ENCODE measurements around the gene MICALL2.

MICALL2 gene

GRCh38 chr7:1423264-1423811 is 35.9 kb downstream of the MICALL2 start:
- no peak overlapping the region for H3K4me3 ChIP-seq (replicated peaks; ENCODE audit: low read depth, low read length)
- no peak for DNase-seq (ENCODE audit: extremely low read depth, low read depth)
- no peak for TF ChIP-seq CTCF (IDR thresholded peaks at IDR 0.05; ENCODE audit: low read depth, low read length, missing control alignments)

GRCh38 chr7:1422512-1423263 is 36.6 kb downstream of the MICALL2 start:
- no peak for TF ChIP-seq CTCF (IDR thresholded peaks at IDR 0.05; ENCODE audit: low read depth, low read length, missing control alignments)
- DNase-seq (ENCODE audit: extremely low read depth, low read depth) = no peak
- no peak overlapping the region for H3K4me3 ChIP-seq (replicated peaks; ENCODE audit: low read depth, low read length)

- TF ChIP-seq CTCF (IDR thresholded peaks at IDR 0.05; ENCODE audit: low read depth, low read length, missing control alignments) = no peak
- no peak for DNase-seq (ENCODE audit: extremely low read depth, low read depth)
- no peak overlapping the region for H3K4me3 ChIP-seq (replicated peaks; ENCODE audit: low read depth, low read length)
Observed at GRCh38 chr7:1421946-1422345, 37.3 kb downstream of the MICALL2 start.

- TF ChIP-seq CTCF (IDR thresholded peaks at IDR 0.05; ENCODE audit: low read depth, low read length, missing control alignments) = no peak
- no peak overlapping the region for H3K4me3 ChIP-seq (replicated peaks; ENCODE audit: low read depth, low read length)
- DNase-seq (ENCODE audit: extremely low read depth, low read depth) = no peak
Observed at GRCh38 chr7:1421020-1421790, 38.1 kb downstream of the MICALL2 start.

GRCh38 chr7:1419688-1420087 is 39.6 kb downstream of the MICALL2 start:
- no peak overlapping the region for H3K4me3 ChIP-seq (replicated peaks; ENCODE audit: low read depth, low read length)
- TF ChIP-seq CTCF (IDR thresholded peaks at IDR 0.05; ENCODE audit: low read depth, low read length, missing control alignments) = no peak
- no peak for DNase-seq (ENCODE audit: extremely low read depth, low read depth)

- DNase-seq (ENCODE audit: extremely low read depth, low read depth) = no peak
- TF ChIP-seq CTCF (IDR thresholded peaks at IDR 0.05; ENCODE audit: low read depth, low read length, missing control alignments) = no peak
- H3K4me3 ChIP-seq (replicated peaks; ENCODE audit: low read depth, low read length) = no peak overlapping the region
Observed at GRCh38 chr7:1419310-1419634, 40.0 kb downstream of the MICALL2 start.
